AG04449 (cell line): ENCODE results near the gene PRDX2.
A peak's percentile ranks its signal among the peaks of the same experiment; 100 is the strongest.

Experiments used
- CTCF ChIA-PET: fragments of 350-600 bp; formaldehyde crosslinking; extraction: SDS; loops from one replicate; lab custom pipeline; 2021; ENCODE audit warnings: antibody characterized with exemption; lab: Yijun Ruan, JAX
- POLR2A ChIA-PET: fragments of 400-600, 350-600 bp; formaldehyde crosslinking; extraction: SDS; loops from one replicate; lab custom pipeline; 2020; ENCODE audit warnings: antibody characterized with exemption, inconsistent platforms; lab: Yijun Ruan, JAX
- DNase-seq: peaks from one replicate; pipeline ENCODE4 v3.0.0-alpha.2; 2010; ENCODE audit warnings: low read depth, low spot score
- H3K4me3 ChIP-seq: 2 replicates; pipeline ENCODE4 v1.5.1; 2011; ENCODE audit warnings: low read depth, mild to moderate bottlenecking, control low read depth, low read length
- TF ChIP-seq, protein P1 (sequence below): IDR thresholded peaks from one replicate; pipeline ENCODE4 v1.5.1; 2011; ENCODE audit warnings: mild to moderate bottlenecking, moderate library complexity, low read length, control low read depth, inconsistent platforms; ENCODE audit not compliant: insufficient read depth; ENCODE audit errors: missing control alignments

The PRDX2 gene

DNA sequence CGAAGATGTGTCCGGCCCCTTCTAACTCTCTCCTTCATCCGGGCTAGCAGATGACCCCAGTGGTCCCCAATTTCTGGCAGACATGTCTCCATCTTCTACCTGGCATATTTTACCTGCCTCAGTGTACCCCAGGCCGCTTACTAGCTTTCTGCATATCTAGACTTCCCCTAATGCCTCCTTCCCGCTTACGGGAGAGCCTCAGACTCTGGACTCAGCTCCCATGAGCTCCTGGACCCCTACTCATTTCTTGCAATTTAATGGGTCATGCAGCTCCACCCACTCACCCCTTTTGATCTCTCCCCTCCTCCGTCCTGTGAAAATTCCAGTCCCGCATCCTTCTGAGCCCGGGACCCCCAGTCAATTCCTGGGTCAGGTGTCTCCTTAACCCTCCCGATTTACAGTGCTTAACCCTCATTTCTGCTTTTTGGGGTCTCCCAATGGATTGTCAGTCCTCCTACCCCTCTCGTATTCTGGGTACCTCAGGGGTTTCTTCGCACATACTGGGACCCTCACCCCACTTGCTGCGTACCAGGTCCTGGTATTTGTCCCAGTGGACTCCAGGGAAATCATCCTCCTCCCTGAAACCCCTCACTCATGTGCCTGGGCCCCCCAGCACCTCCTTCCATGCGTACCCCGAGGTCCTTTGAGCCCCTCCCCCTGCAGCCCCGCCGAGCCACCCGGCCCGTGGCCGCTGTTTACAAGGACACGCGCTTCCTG lies 10.8 kb downstream of the PRDX2 start:
- POLR2A ChIA-PET = interaction anchor here (0.6 to 4.4 kb wide), 29 partner anchors 8 to 942 kb away, joined by 3 to 158 read pairs (median 4); partner anchors contain the start of genes FBXW9, GET3, RAD23A and RNASEH2A
- TF ChIP-seq, protein P1, sequence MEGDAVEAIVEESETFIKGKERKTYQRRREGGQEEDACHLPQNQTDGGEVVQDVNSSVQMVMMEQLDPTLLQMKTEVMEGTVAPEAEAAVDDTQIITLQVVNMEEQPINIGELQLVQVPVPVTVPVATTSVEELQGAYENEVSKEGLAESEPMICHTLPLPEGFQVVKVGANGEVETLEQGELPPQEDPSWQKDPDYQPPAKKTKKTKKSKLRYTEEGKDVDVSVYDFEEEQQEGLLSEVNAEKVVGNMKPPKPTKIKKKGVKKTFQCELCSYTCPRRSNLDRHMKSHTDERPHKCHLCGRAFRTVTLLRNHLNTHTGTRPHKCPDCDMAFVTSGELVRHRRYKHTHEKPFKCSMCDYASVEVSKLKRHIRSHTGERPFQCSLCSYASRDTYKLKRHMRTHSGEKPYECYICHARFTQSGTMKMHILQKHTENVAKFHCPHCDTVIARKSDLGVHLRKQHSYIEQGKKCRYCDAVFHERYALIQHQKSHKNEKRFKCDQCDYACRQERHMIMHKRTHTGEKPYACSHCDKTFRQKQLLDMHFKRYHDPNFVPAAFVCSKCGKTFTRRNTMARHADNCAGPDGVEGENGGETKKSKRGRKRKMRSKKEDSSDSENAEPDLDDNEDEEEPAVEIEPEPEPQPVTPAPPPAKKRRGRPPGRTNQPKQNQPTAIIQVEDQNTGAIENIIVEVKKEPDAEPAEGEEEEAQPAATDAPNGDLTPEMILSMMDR = no peak
- CTCF ChIA-PET = interaction anchor here (1.0 to 18.0 kb wide), 5 partner anchors 9 to 57 kb away, joined by 3 to 1565 read pairs (median 7); partner anchors contain the start of genes BEST2, HOOK2, RNASEH2A and TRIR
- no peak for DNase-seq
- H3K4me3 ChIP-seq = peak overlapping the region; percentile 55

DNA sequence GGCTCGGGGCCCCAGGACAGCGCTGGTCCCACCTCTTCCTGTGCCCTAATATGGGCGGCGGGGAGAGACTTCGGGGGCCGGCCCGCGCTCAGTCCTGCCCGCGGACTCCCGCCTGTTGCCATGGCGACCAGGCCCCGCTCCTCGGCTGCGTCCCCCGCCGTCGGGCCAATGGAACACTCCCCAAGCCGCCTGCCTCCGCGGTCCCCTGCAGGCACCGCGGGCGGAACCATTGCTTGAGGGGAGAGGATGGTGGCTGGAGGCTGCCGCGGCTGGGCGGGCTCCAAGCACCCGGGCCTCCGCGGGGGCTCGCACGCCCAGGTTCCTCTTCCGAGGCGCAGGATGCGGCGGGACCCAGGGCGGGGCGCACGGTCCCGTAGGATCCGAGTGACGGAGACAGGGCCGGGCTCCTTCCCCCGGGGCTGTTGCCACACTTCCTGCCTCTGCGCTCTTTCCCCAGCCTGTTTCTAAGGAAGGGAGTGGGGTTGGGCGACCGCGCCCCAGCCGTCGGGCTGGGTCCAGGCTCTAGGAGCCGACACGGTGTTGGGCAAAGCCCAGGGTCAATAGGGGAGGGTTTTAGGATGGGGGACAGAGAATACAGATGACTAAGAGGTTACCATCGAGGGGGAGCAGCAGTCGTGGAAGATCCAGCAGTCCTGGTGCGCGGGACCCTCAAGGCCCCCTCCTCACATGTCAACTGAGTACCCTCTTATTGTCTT lies 11.5 kb downstream of the PRDX2 start:
- H3K4me3 ChIP-seq = peak overlapping the region; percentile 55
- DNase-seq = no peak
- CTCF ChIA-PET = interaction anchor here (1.0 to 18.0 kb wide), 10 partner anchors 12 to 57 kb away, joined by 3 to 1565 read pairs (median 11); partner anchors contain the start of genes BEST2, HOOK2, PRDX2 and RNASEH2A
- TF ChIP-seq, protein P1 = no peak
- POLR2A ChIA-PET = interaction anchor here (0.6 to 4.4 kb wide), 4 partner anchors 8 to 143 kb away, joined by 3 to 51 read pairs (median 4); partner anchors contain the start of gene FARSA

DNA sequence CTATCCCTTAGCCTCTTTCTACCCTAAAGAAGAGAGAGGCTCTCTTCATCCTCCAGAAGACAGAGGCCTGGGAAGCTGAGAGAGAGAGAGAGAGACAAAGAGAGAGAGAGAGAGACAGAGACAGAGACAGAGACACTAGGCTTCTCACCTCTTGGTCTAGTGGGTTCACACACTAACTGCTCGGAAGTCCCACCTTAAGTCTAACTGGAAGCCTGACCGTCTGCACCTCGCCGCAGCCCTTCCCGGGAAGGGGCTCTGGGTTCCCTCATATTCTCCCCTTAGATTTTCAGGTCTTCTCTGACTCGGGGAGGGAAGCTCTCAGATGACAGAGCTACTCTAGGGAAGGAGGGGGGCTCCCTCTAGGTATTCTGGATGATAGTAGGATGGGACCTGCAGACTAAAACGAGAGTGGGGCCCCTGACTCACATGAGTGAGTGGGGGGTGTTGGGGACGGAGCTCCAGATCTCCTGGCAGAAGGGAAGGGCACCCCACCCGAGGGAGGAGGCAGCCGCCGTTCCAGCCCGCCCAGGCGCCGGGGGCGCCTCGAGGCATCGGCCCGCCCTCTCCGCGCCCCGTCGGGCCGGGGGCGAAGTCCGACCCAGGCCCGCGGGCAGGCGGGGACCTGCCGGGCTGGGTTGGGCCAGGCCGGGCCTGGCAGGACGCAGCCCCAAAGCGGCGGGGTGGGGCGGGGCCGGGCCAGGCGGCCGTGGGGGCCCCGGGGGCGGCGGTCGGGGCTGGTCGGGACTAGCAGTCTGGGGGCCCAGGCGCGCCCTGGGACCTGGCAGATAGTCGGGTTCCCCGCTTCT lies 12.3 kb downstream of the PRDX2 start:
- POLR2A ChIA-PET = interaction anchor here (0.5 to 1.4 kb wide), 7 partner anchors 9 to 364 kb away, joined by 3 to 5 read pairs (median 3); partner anchors contain the start of gene FARSA
- H3K4me3 ChIP-seq = peak overlapping the region; percentile 55
- TF ChIP-seq, protein P1 = no peak
- DNase-seq = no peak
- CTCF ChIA-PET = interaction anchor here (1.1 to 4.7 kb wide), 9 partner anchors 7 to 58 kb away, joined by 3 to 58 read pairs (median 11); partner anchors contain the start of genes PRDX2 and THSD8

DNA sequence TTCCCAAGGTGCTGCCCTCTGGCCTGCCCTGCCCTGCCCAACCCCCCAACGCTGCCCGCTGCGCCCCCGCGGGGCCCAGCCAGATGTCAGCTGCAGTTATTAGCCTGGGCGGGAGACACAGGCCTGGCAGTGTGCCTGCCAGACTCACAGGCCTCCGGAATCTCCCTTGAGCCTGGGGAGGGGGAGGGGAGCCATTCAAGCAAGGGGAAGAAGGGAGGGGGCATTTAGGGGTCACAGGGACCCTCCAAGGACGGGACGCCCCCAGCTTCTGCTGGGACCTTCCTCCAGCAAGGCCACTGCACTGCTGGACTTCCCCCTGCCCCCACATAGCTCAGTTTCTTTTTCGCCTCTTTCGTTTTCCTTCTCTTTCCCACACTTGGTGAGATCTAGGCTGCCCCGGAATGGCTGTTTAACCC lies 12.9 kb downstream of the PRDX2 start:
- CTCF ChIA-PET = interaction anchor here (0.9 to 4.7 kb wide), 10 partner anchors 8 to 59 kb away, joined by 3 to 58 read pairs (median 10); partner anchors contain the start of genes PRDX2 and THSD8
- TF ChIP-seq, protein P1 = no peak
- POLR2A ChIA-PET = interaction anchor here (0.5 to 1.4 kb wide), 6 partner anchors 8 to 364 kb away, joined by 3 to 5 read pairs (median 3); partner anchors contain the start of gene FARSA
- peak overlapping the region; percentile 55 for H3K4me3 ChIP-seq
- no peak for DNase-seq

DNA sequence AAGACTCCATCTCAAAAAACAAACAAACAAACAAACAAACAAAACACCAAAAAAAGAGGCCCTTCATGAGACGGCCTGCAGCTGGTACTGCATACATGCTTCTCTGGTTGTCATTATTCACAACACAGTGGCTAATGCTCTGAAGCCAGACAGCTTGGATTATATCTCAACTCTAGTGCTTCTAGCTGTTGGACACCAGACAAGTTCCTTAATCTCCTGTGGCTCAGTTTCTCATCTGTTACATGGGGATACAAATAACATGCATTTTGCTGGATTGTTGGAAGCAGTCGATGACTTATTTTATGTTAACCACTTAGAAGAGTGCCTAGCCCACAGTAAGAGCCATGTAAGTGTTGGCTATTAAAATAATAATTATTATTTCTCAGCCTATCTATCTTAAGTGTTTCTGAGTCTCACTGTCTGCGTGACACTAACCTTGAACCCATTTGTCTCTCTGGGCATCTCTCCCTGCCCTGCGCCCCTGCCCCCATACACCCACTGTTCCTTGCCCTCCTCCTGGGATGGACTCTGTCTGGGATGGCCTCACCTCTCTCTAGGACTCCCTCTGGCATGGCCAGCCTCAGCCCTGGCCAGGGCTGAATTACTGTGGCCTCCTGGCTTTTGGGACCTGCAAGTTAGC lies 13.4 kb downstream of the PRDX2 start:
- TF ChIP-seq, protein P1 = no peak
- H3K4me3 ChIP-seq = no peak overlapping the region; the same call in 1 of the 2 replicates
- ChIA-PET CTCF (interaction anchor here (0.9 to 4.7 kb wide), 8 partner anchors 9 to 59 kb away, joined by 3 to 58 read pairs (median 11); no protein-coding TSS in a partner anchor), POLR2A (interaction anchor here (0.8 to 1.4 kb wide), 5 partner anchors 9 to 365 kb away, joined by 3 to 5 read pairs (median 3); partner anchors contain the start of gene FARSA)
- DNase-seq = no peak
